Measurements from ENCODE around the gene TMEM127.

TMEM127 gene

DNA sequence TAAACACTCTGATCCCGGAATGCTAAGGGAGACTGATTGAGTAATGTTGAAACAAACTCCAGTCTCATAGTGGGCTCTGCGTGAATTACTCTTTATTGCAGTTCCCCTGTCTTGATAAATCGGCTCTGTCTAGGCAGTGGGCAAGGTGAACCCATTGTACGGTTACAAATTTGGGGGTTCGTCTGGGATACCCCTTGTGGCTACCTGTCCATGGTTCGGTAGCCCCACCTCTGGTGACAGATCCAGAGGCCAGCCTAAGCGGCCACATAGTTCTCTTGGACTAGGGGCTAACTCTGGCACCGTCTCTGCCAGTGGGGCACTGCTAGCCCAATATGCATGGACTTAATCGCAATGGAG, 56.1 kb downstream of the TMEM127 start:
- H3K9ac ChIP-seq (ENCODE audit: low read depth, low read length) = peak overlapping the region; percentile 95; the same call in 1 of the 2 replicates
- H3K9me3 ChIP-seq (ENCODE audit: insufficient read depth, low read depth, low read length) = no peaks in the 10 kb centered on the region
- peaks cover 15% of the 10 kb centered on the region for H3K4me1 ChIP-seq (ENCODE audit: insufficient read depth, low read length)
- H3K27ac ChIP-seq (ENCODE audit: low read length) = peak overlapping the region; percentile 72
- H3K36me3 ChIP-seq (ENCODE audit: insufficient read depth, low read depth, low read length) = no peaks in the 10 kb centered on the region; the same call in 1 of the 2 replicates
- peak overlapping the region; percentile 93 for H3K4me3 ChIP-seq (ENCODE audit: low read length)
- no peaks in the 10 kb centered on the region for H3K27me3 ChIP-seq (ENCODE audit: insufficient read depth, low read length)

DNA sequence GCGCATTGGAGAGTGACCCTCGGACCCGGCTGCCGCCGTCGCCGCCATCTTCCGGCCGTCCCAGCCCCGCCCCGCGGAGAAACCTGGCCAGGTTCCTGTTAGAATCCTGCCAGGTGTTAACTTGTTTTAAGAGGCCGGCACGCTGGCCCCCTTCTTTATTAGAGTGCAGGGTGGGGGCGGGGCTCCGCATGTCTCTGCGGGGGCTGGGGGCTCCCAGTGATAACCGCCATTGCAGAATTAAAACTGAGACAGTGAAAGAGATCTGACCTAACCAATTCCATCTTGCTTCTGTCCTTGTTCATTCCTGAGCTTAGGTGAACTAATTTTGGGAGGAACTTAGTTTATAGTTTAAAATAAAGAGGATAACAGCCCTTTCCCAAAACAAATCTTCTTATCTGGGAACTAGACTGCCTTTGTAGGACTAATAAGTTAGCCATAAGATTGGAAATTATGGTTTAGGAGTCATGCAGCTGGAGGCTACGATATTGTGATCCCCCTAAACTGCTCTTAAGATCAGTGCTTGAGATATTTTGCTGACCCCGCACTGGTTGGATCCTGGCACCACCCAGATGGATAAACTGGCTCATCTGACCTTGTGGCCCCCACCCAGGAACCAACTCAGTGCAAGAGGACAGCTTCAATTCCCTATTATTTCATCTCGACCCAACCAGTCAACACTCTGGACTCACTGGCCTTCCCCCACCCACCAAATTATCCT, 56.6 kb downstream of the TMEM127 start:
- Histone ChIP-seq H3K9ac (ENCODE audit: low read depth, low read length) (peak overlapping the region; percentile 95), H3K27ac (ENCODE audit: low read length) (peak overlapping the region; percentile 72), H3K36me3 (ENCODE audit: insufficient read depth, low read depth, low read length) (no peaks in the 10 kb centered on the region; the same call in 1 of the 2 replicates), H3K9me3 (ENCODE audit: insufficient read depth, low read depth, low read length) (no peaks in the 10 kb centered on the region), H3K4me1 (ENCODE audit: insufficient read depth, low read length) (peaks cover 15% of the 10 kb centered on the region), H3K4me3 (ENCODE audit: low read length) (peak overlapping the region; percentile 93), H3K27me3 (ENCODE audit: insufficient read depth, low read length) (no peaks in the 10 kb centered on the region)

DNA sequence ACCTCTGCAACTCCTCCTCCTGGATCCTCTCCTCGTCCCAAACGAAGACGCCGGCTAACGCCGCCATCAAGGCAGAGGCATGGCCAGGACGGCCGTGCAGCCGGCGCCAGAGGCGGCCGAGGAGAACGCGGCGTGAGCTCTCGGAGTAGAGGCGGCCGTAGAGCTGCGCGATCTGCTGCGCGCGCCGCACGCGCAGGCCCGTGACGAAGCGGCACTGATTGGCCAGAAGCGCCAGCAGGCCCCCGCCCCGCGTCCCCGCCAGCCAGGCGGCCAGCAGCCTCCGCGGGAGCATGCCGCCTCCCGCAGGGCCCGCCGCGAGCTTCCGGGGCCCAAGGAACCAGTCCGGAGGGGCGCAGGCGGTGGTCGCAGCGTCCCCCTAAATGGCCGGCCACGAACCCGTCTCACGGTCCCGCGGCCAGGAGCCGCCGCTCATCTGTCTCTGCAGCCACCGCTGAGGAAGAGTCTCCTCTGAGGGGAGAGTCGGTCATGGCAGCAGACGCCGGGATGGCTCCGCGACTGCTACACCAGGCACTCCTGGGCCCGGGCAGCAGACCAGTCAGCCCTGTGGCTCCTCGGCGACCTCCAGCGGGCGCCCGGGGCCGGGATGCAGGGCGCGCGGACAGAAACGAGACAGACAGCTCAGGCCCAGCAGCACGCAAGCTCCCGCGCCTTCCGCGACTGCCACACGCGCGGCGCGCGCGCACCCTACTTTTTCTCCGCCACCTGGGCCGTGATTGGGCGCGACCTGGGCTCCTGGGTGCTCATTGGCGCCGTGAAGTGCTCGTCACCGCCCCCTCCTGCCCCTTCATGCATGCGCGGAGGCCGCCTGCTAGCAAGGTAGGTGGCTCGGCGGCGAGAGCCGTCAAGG, 57.4 kb downstream of the TMEM127 start, which contains the start of gene STARD7:
Gene STARD7 (minus strand): TSS at position 685 of the 868 bp plus-strand sequence. CDS start 393 bp downstream, at position 292.
- Histone ChIP-seq H3K9ac (ENCODE audit: low read depth, low read length) (peak within 1 kb of the TSS; percentile 95), H3K27ac (ENCODE audit: low read length) (peak within 1 kb of the TSS; percentile 90), H3K4me1 (ENCODE audit: insufficient read depth, low read length) (peaks cover 15% of the 10 kb centered on the region), H3K36me3 (ENCODE audit: insufficient read depth, low read depth, low read length) (peaks cover 1% of the 10 kb centered on the region), H3K4me3 (ENCODE audit: low read length) (peak within 1 kb of the TSS; percentile 93), H3K27me3 (ENCODE audit: insufficient read depth, low read length) (no peaks in the 10 kb centered on the region), H3K9me3 (ENCODE audit: insufficient read depth, low read depth, low read length) (no peaks in the 10 kb centered on the region)

DNA sequence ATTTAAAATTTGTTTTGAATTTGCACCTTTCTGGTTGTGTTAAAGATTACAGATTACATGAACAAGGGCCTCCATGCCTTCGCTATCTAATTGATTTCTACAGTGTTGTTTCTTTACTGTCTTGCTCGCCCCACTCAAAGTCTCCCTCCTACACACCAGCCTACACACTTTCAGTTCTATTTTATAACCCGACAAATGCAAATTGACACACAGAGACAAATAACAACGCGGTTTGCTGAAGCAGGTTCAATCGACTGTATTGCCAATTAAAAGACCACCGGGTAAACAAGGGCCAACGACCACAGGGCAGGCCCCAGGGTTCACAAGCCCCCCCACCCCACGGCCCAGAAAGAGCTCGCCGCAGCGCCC, 58.0 kb downstream of the TMEM127 start:
- H3K4me1 ChIP-seq (ENCODE audit: insufficient read depth, low read length) = peaks cover 15% of the 10 kb centered on the region
- H3K36me3 ChIP-seq (ENCODE audit: insufficient read depth, low read depth, low read length) = peaks cover 3% of the 10 kb centered on the region

DNA sequence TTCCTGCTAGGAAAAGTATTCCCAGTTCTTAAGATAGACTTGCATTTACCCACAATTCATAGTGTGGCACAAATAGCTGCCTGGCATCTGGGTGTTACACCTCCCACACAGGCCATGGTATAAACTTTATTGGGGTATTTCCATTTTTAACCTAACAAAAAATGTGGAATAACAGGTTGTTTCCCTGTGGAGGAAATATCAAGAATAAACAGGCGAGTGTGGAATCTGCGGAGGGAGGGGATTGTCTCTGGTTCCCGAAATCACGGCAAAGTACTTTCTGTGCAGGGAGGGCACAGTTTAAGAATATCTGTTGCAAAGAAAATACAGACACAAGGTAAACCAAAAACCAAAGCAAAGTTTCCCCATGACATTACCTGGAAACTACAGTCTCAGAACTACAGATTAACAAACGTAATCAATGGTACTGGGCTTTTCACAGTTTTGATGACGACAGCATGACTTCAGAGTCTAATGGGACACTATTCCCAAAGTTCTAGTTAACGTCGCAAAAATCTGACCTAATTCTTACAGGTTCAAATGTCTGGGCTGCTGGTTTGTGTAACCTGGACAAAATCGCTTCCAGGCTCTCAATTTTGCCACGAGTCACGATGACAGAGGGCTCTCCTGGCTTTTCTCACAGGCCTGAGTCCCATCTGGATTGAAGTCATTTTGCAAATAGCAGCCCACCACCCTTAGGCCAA, 58.6 kb downstream of the TMEM127 start:
- Histone ChIP-seq H3K4me3 (ENCODE audit: low read length) (peak overlapping the region; percentile 93), H3K9me3 (ENCODE audit: insufficient read depth, low read depth, low read length) (no peaks in the 10 kb centered on the region), H3K9ac (ENCODE audit: low read depth, low read length) (peak overlapping the region; percentile 95), H3K36me3 (ENCODE audit: insufficient read depth, low read depth, low read length) (peaks cover 3% of the 10 kb centered on the region), H3K4me1 (ENCODE audit: insufficient read depth, low read length) (peaks cover 16% of the 10 kb centered on the region), H3K27ac (ENCODE audit: low read length) (no peak overlapping the region), H3K27me3 (ENCODE audit: insufficient read depth, low read length) (no peaks in the 10 kb centered on the region)

More for the DNA sequence above, 58.0 kb downstream of the TMEM127 start:
- H3K4me3 ChIP-seq (ENCODE audit: low read length) = peak overlapping the region; percentile 93
- peak overlapping the region; percentile 95 for H3K9ac ChIP-seq (ENCODE audit: low read depth, low read length)
- H3K27me3 ChIP-seq (ENCODE audit: insufficient read depth, low read length) = no peaks in the 10 kb centered on the region
- H3K27ac ChIP-seq (ENCODE audit: low read length) = no peak overlapping the region
- H3K9me3 ChIP-seq (ENCODE audit: insufficient read depth, low read depth, low read length) = no peaks in the 10 kb centered on the region

DNA sequence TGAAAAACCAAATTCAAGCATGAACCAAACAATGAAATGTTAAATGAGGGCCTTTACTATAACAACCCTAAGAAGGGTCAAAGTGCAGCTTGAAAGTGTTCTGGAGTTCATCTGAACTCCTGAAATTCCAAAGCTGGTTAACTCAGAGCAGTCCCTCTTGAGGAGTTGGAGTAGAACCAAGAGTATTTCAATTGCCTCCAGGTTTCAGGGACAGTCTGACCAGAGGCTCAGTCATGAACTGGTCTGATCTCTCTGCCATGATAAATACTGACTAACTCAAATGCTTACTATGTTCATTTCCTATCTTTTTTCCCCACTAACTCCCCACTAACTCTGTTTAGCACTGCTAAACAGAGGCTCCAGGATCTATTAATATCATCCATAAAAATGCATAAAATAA, 59.9 kb downstream of the TMEM127 start:
- H3K4me3 ChIP-seq (ENCODE audit: low read length) = peak overlapping the region; percentile 52
- H3K27ac ChIP-seq (ENCODE audit: low read length) = no peak overlapping the region
- no peaks in the 10 kb centered on the region for H3K9me3 ChIP-seq (ENCODE audit: insufficient read depth, low read depth, low read length)
- H3K4me1 ChIP-seq (ENCODE audit: insufficient read depth, low read length) = peaks cover 17% of the 10 kb centered on the region
- no peaks in the 10 kb centered on the region for H3K27me3 ChIP-seq (ENCODE audit: insufficient read depth, low read length)
- H3K36me3 ChIP-seq (ENCODE audit: insufficient read depth, low read depth, low read length) = peaks cover 3% of the 10 kb centered on the region
- H3K9ac ChIP-seq (ENCODE audit: low read depth, low read length) = no peak overlapping the region; the same call in 1 of the 2 replicates

DNA sequence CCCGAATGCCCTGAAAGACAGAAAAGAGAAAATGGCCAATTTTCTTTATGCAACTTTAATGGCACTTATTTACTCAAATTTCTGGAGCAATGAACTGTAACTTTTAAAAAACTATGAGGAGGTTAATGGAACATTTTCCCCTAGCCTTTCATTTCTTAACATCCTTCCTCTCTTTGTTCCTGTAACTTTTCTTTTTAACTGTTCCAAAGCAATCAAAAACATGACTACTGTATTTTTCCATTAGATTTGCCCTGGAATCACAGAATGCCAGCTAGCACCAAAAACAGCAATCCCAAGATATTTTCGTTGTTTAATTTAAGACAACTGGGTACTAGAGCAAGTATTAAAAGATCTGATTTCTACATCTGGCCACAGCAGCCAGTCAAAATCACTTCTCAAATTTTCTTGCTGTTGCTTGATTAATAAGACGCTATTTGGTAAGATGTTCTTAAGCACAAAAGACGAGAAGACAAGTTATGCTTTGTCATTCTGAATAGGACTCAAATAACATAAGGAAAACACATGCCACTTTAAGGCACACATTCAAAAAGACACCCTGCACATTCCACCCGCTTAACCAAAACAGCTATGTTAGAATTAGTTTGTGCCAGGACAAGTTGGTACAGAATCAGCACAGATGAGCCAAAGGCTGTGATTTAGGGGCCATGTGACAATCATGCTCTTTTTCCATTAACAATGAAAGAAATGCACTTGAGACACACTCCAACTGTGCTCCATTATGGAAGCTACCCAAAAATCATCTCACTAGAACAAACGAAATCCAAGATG, 60.8 kb downstream of the TMEM127 start:
- Histone ChIP-seq H3K4me1 (ENCODE audit: insufficient read depth, low read length) (peaks cover 18% of the 10 kb centered on the region), H3K9ac (ENCODE audit: low read depth, low read length) (peak overlapping the region; percentile 40; the same call in 1 of the 2 replicates), H3K4me3 (ENCODE audit: low read length) (peak overlapping the region; percentile 52), H3K27ac (ENCODE audit: low read length) (no peak overlapping the region), H3K36me3 (ENCODE audit: insufficient read depth, low read depth, low read length) (peaks cover 3% of the 10 kb centered on the region), H3K9me3 (ENCODE audit: insufficient read depth, low read depth, low read length) (no peaks in the 10 kb centered on the region), H3K27me3 (ENCODE audit: insufficient read depth, low read length) (no peaks in the 10 kb centered on the region)

DNA sequence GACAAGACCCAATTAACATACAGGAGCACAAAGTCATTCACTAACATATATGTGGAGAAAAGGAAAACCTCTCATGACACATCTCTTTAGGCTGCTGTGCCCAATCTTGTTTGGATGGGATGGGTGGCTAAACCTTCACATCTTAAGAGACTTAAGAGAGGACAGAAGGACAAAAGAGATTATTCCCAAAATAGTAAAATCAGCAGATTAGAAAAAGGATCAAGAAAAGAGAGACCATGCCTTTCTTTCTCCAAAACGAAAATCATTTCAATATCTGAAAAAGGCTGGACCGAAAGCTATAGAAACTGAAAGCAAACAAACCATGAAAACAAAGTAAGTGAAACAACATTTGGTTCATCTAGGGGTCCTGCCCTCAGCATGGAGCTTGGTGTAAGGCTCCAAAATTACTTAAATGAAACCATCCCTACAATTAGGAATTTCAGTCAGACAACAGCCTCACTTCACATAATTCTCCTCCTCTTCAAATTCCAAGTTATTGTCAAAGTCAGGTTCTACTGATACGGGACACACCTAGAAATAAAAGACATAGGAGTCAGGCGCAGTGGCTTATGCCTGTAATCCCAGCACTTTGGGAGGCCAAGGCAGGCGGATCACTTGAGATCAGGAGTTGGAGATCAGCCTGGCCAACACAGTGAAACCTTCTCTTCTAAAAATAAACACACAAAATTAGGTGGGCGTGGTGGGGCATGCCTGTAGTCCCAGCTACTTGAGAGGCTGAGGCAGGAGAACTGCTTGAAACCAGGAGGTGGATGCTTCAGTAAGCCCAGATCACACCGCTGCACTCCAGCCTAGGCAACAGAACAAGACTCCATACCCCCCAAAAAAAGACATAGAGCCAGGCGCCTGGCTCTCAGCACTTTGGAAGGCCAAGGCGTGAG, 62.4 kb downstream of the TMEM127 start:
- H3K9ac ChIP-seq (ENCODE audit: low read depth, low read length) = no peak overlapping the region
- no peak overlapping the region for H3K4me3 ChIP-seq (ENCODE audit: low read length)
- H3K36me3 ChIP-seq (ENCODE audit: insufficient read depth, low read depth, low read length) = peaks cover 3% of the 10 kb centered on the region
- no peaks in the 10 kb centered on the region for H3K27me3 ChIP-seq (ENCODE audit: insufficient read depth, low read length)
- H3K27ac ChIP-seq (ENCODE audit: low read length) = no peak overlapping the region
- H3K4me1 ChIP-seq (ENCODE audit: insufficient read depth, low read length) = peaks cover 23% of the 10 kb centered on the region
- no peaks in the 10 kb centered on the region for H3K9me3 ChIP-seq (ENCODE audit: insufficient read depth, low read depth, low read length)

DNA sequence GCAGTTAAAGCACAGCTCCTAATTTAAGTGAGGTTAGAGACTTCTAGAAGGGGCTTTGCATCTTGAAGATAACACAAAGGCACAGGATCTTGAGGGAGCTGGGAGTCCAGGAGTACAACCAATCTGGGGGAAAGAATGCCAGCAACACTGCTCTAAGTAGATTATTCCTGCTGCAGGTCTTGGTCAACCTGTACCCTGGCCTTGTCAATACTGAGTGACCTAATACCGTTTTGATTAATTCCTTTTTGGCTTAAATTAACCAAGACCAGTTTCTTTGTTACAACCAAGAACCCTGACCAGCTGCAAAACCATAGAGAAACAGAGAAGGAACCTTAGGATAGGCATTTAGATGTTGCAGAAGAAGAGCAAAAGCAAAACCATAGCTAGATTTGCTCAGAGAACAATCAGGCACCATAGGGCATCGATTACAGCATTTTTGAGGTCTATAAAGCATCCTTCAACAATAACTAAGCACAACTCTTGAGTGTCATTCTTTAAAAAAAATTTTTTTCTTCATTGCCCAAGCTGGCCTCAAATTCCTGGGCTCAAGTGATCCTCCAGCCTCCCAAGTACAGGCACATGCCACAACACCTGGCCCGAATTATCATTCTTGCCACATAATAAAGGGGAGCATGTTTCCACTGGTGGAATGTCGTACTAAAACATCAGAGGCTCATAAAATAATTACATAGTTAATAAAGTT, 63.5 kb downstream of the TMEM127 start:
- Histone ChIP-seq H3K27me3 (ENCODE audit: insufficient read depth, low read length) (no peaks in the 10 kb centered on the region), H3K9ac (ENCODE audit: low read depth, low read length) (no peak overlapping the region), H3K9me3 (ENCODE audit: insufficient read depth, low read depth, low read length) (no peaks in the 10 kb centered on the region), H3K4me3 (ENCODE audit: low read length) (no peak overlapping the region), H3K27ac (ENCODE audit: low read length) (no peak overlapping the region), H3K36me3 (ENCODE audit: insufficient read depth, low read depth, low read length) (peaks cover 3% of the 10 kb centered on the region), H3K4me1 (ENCODE audit: insufficient read depth, low read length) (peaks cover 21% of the 10 kb centered on the region)

DNA sequence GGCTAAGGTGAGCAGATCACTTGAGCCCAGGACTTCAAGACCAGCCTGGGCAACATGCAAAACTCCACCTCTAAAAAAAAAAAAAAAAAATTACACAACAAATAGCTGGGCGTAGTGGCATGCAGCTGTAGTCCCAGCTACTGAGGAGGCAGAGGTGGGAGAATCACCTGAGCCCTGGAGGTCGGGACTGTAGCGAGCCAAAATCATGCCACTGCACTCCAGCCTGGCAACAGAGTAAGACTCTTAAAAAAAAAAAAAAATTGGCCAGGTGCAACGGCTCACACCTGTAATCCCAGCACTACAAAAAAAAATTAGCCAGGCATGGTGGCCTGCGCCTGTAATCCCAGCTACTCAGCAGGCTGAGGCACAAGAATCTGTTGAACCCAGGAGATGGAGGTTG, 64.5 kb downstream of the TMEM127 start:
- Histone ChIP-seq H3K4me3 (ENCODE audit: low read length) (no peak overlapping the region), H3K9me3 (ENCODE audit: insufficient read depth, low read depth, low read length) (no peaks in the 10 kb centered on the region), H3K27me3 (ENCODE audit: insufficient read depth, low read length) (no peaks in the 10 kb centered on the region), H3K4me1 (ENCODE audit: insufficient read depth, low read length) (peaks cover 16% of the 10 kb centered on the region; the same call in 1 of the 2 replicates), H3K36me3 (ENCODE audit: insufficient read depth, low read depth, low read length) (peaks cover 3% of the 10 kb centered on the region), H3K9ac (ENCODE audit: low read depth, low read length) (no peak overlapping the region), H3K27ac (ENCODE audit: low read length) (no peak overlapping the region)

Data from iPS-20b (cell line).